ENCODE data around the gene TMEM86A. TPM values are rescaled to one million over a fixed set of nuclear protein-coding genes. Genes with fewer than 3 reads are reported as not detected.

The TMEM86A gene
- total RNA-seq, 1 donor from 2014 or later, result 4.0 TPM

DNA sequence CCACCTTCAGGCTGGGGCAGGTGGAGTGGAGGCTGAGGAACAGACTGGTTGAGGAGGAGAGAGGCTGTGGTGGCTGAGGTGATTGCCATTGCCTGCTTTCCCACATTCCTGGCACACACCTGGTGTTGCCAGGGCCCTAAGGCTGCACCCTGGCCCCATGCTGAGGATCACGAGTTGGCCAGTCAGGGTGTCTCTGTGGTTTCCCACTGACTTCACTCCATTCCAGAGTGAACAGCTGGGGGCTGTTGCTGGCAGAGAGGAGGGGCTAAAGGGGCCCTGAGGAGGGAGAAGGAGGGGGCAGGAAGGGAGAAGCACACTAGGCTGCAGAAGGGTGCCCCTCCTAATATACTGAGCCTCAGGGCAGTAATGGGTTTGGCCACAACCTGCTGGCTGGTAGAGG, 1.8 kb downstream of the TMEM86A start:
- no peak for DNase-seq

DNA sequence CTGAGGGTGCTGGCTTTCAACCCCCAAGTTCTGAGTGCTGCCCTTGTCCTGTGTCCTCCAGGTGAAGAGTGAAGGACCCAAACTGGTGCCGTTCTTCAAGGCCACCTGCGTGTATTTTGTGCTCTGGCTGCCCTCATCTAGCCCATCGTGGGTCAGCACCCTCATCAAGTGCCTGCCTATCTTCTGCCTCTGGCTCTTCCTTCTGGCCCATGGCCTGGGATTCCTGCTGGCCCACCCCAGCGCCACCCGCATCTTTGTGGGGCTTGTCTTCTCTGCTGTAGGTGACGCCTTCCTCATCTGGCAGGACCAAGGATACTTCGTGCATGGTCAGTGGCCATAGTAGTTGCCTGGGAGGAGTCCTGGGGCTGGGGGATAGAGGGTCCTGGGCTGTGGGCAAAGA, 2.3 kb downstream of the TMEM86A start:
- DNase-seq, result no peak

DNA sequence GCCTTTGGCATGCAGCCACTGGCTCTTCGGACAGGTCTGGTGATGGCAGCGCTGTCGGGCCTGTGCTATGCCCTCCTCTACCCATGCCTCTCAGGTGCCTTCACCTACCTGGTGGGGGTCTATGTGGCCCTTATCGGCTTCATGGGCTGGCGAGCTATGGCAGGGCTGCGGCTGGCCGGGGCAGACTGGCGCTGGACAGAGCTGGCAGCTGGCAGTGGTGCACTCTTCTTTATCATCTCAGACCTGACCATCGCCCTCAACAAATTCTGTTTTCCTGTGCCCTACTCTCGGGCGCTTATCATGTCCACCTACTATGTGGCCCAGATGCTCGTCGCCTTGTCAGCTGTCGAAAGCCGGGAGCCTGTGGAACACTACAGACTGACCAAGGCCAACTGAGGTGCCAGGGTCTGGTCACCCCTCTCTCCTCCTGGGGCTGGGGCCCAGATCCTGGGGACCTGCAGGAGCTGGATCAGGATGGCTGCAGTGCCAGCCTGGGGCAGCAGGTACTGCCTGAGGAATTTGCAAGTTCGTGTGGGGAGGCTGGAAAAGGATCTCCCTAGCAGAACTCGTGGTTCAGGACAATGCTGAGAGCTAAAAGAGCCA, 3.1 kb downstream of the TMEM86A start:
- DNase-seq, result no peak

DNA sequence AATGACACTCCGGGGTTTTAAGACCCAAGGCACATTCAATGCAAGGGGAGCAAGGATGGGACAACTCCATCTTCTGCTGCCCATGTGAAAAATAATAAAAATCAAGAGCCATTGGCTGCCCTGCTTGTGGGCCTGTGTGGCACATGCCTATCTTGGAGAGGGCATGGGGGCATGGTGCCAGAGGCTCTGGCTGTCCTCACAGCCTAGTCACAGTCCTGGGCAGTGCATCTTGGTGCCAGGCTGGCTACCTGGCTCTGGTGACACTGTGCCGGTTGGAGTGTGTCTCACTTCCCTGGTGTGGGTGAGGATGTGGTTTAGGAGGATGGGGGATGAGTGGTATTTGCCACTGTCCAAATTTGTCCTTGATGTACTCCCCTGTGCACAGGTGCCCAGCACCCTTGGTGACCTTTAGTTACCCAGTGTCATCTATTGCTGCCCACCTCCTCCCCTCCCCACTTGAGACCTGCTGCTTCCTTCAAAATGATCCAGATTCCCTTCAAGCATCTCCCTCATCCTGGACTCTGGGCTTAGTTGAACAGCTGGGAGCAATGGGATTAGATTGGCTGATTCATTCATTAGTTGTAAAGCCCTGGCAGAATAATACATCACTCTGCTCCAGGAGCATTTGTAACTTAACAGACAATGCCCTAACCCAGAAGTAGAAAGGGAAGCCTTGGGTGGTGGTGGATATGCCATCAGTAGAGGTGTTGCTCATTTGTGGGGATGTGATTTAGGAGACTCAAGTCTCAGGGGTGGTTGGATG, 4.6 kb downstream of the TMEM86A start:
- no peak for DNase-seq

DNA sequence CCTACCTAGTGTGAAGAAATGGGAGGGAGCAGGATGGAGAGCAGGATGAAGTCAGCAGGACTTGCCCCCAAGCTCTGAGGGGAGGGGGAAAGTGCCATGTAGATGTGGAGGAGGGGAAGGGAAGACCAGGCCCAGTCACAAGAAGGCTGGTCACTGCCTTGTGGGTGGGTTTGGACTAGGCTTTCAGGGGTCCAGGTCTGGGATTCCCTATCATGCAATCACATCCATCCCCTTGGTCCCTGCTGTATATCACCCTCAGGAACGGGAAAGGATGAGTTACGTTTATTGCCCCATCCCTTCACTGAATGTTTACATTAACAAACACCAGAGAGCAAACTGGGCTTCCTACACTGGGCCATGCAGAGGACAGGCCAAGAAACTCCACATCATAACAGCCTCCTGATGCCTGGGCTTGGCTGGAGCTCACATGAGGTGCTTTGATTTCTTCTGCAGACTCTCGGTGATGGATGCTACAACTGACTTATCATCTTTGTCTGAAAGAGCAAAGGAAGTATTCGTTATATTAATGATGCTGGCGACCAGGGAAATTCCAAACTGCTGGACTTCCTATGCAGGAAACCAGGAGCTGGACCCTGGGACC, 5.6 kb downstream of the TMEM86A start:
- no peak for DNase-seq

DNA sequence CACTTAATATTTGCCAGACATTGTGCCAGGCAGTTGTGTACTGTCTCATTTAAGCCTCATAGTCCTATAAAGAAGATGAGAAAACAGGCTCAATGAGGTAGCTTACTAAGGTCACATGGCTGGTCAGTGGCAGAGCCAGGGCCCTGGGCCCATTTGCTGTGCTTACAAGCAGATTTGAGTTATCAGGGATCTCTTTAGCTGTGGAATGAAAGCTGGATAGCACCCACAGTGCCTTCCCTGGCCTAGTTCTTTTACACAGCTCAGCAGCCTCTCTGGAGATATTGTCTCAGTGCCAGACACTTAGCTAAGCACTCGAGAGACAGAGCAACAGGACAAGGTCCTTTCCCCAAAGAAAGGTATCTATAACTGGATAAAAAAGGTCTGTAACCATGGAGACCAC, 6.1 kb downstream of the TMEM86A start:
- no peak for DNase-seq

DNA sequence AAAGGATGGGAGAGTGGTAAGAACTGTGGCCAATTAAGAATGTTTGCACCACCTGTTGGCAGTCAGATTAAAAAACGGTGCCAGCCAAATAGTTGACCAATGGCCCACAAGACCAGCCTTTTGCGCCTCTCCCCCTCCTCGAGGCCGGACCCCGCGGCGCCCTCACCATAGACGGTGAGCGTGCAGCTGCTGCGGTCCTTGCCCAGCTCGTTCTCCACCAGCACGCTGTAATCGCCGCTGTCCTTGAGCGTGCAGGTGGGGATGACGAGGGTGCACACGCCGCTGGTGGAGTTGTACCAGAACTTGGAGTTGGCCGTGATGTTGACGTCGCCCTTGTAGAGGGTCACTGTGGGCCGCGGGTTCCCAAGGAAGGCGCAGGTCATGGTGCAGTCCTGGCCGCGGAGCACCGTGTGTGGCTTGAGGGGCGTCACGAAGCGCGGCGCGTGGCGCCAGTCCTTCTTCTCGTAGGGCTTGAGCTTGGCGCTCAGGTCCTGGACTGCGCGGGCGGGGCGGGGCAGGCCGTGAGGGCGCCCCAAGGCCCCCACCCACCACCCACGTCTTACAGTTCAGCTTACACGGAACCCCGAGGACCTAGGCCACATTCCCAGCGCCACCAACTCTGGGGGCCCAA, 7.2 kb downstream of the TMEM86A start:
- DNase-seq, result no peak

DNA sequence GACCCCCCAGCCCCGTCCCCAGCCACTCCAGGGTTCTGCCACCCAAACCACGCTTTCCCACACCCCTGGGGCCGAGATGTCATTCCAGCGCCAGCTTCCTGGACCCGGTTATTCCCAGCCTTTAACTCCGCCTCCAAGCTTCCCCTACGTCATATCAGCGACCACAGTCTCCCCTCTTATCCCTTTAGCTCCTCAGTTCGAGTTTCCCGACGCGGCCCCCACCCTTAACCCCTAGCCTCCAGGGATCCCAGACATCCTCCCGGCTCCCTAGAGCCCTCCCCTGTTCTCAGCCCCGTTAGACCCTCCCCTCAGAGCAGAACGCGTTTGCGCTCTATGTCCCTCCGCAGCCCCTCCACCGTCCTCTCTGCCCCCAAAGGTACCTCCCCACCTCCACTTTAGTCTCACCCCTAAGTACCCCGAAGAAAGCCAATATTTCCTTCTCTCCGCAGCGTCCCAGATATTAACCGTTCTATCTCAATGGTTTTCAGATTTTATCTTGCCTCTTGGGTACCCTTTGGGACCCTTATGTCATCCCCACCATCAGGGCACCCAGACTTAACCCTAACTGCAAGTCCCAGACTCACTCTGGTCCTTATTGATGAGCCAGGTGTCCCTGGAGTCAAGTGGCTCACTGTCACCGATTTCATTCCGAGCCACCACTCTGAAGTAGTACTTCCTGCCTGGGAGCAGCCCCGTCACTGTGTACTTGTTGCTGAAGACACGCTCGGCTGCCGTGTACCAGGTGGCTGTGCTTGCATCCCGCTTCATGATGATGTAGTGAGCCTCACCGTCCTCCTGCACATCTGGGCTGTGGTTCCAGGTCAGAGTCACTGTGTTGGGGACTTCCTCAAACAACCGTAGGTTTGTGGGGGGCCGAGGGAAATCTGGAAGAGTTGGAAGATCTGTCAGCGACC, 8.0 kb downstream of the TMEM86A start:
- DNase-seq, result peak; percentile 61

DNA sequence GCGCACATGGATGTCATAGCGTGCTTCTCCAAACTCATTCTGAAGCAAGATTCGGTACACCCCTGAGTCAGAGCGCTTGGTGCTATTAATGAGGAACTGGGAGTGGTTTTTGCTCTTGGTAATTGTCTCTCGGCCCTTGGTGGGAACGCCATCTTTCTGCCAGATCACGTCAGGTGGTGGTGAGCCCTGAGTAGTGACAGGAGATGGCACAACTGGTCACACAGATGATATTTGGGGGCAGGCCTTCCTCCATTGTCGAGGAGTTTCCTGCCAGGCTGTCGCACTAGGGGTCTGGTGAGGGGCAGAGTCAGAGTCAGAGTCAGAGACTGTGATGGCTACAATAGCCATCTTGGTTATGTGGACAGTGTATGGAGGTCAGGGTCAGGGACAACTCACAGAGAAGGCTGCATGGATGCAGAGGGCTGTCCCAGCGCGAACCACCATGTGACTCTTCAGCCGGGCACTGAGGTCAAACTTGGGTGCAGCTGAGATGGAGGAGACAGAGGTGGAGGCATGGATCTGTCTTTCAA, 9.3 kb downstream of the TMEM86A start:
- no peak for DNase-seq

DNA sequence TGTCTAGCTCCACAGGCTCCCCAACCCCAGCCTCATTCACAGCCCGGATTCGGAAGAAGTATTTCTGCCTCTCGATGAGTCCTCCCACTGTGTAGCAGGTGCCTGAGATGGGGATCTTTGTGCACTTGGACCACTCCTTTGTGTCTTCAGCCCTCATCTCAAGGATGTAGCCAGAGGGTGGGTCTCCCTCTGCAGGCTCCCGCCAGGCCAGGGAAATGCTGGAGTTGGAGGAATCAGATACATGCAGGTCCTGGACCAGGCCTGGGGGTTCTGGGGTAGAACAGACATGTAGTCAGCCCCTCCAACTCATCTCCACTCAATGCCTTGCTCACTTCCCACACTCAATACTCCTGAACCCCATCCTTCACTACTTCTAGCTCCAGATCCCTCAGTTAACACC, 10.8 kb downstream of the TMEM86A start:
- no peak for DNase-seq

DNA sequence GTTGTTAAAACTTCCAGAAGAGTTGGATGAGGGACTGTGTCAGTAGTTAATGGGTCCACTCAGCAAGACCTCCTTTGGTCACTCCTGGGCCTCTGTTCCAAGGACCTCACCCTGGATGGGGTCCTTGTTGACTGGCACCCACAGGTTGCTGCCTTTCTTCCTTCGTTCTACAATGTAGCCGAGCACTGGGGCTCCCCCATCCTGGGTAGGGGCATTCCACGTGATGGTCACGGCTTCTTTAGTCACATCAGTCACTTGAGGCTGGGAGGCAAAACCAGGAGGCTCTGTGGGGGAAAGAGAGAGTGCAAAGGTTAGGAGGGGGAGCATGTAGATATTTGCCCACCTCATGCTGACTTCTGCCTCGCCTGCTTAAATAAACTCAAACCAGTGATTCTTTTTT, 12.0 kb downstream of the TMEM86A start:
- no peak for DNase-seq

DNA sequence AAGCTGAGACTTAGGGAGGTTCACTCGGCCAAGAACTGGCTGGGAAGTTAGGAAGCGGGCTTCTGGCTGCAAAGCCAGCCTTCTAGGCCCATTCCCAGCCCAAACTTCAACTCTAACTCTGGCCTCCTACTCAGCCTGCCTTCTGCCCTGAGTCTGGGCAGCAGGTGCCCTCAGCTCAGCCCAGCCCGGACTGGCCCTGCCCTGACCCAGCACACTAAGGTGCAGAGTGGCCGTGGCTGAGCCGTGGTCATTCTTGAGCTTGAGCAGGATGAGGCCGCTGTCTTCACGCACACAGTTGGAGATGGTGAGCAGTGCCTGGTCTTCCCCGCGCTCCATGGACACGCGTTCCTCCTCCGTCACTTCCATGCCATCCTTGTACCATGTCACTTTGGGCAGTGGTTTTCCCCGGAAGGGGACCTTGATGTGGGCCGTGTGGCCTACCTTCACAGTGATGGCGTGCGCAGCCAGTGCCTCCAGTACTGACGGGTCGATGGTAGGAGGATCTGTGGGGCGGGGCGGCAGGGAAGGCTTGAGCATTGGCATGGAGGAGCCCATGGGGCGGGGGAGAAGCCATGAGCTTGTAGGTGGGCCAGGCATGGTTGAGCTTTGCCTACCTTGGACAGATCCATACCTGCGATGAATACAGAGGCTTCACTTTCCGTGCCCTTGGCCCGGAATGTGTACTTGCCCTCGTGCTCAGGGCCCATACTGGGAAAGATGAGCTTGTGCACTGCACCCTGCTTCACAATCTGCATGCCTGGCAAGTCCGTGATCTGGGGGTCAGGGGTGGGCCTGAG, 15.3 kb downstream of the TMEM86A start:
- DNase-seq, result no peak

DNA sequence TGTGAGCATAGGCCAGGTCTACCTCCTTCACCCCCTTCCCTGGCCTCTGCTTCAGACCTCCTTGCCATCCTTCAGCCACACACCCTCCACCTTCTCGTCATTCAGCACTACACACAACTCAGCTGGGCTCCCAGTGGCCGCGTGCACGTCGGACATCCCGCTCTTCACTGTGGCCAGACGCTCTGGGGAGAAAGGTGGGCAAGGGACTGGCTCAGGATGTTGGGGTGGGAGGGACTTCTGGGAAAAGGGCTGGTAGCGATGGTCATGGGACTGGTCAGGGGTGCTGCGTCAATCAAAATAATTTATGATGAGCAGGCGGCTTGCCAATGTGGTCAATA, 15.8 kb downstream of the TMEM86A start:
- no peak for DNase-seq

DNA sequence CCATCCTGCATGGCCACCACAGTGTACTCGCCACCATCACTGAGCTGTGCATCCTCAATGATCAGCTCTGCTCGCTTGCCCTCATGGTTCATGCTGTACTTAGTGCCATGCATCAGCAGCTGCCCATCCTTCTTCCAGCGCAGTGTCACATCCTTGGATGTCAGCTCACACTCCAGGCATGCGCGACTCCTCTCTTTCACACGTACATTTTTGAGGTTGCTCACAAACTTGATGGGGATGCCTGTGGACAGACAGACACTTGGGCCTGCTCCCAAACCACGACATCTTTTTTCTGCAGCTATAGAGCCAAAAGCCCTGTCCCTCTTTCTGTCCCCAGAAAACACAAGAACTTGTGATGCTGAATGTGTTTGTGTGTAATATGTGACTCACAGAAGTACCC, 16.9 kb downstream of the TMEM86A start:
- DNase-seq, result no peak

DNA sequence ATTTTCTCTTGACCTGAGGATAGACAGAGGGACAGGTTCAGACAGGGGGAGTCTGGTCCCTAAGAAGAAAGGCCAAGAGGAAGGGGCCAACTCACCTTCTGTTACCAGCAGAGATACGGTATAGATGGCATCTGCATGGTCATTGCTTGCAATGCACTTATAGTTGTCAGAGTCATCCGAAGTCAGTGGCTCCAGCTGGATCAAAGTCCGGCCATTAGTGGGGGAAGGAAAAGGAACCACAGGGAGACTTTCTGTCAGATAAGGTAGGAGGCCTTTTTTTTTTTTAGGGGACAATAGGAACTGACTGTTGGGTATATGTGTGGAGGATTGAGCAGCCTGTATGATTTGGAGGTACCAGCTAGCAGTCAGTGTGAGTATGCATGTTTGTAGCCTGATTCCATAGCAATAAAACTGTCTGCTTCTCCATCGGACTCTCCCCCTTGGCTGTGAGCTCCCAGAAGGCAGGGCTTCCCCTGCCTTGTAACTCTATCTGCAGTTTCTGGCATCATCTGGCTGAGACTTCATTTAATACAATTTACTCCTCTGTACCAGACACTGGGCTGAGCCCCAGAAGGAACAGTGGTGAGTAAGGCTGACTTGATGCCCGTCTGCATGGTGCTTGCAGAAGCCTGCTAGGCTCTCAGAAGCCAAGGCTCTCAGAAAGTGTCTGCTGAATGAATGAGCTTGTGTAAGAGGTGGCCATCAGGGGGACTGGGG, 21.7 kb downstream of the TMEM86A start:
- peak; percentile 9 for DNase-seq

DNA sequence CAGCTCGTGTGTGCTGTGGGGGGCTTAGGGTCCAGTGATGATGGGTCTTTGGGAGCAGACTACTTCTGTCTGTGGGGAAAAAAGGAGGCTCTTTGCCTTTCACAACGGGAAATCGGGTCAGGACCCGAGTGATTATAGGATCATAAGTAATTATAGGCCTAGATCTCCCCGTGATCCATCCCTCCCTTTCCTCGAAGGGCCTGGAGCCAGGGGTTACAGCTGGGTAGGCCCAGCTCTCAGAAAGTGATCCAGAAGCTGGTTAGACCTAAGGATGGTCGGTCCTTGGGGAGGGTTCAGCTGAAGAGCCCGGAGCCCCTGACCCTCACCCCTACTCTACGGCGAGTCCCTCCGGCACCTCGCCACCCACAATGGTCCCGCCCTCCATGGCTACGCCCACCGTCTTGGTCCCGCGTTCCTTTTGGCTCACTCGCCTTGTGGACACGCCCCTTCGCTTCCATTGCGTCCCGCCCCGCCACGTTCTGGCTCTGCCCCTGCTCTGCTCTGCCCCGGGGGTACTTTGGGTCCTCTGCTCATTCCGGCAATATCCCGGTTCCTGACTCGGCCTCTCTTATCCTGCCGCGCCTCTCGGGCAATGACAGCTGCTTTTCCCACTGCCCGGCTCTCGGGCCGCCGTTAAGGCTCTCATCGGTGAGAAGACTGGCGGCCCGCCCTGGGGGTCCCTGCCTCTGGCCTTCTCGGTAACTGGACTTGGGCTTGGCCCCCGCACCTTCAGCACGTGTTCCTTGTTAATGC, 22.4 kb downstream of the TMEM86A start:
- DNase-seq, result peak; percentile 53

DNA sequence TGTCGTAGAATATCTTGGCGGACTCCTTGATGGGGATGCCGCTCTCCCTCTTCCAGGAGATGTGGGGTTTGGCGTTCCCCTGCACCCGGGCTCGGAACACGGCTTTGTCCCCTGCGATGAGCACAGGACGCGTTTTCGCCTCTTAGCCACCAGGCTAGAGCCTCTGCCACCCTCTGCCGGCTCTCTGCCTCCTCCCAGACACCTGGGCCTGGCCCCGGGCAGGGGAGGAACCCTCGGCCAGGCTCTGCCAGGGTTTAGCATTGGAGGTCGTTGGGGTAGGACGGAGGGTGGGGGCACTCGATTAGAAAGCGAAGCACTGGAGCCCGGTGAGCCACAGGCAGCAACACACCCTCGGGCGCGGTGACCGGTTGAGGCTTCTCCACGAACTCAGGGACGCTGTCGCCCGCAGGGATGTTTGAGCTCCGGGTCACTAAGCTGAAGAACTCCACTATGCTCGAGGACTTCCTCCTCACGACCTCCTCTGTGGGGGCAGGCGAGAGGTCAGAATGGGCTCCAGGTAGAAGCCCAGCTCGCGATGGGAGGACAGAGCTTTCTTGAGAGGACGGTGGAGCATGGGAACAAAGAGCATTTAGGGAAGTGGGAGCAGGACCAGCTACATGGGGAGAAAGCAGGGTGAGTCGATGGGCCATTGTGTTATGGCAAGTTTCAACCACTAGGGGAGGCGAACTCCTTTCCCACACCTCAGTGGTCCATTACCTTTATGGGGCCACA, 23.1 kb downstream of the TMEM86A start:
- DNase-seq, result peak; percentile 14

DNA sequence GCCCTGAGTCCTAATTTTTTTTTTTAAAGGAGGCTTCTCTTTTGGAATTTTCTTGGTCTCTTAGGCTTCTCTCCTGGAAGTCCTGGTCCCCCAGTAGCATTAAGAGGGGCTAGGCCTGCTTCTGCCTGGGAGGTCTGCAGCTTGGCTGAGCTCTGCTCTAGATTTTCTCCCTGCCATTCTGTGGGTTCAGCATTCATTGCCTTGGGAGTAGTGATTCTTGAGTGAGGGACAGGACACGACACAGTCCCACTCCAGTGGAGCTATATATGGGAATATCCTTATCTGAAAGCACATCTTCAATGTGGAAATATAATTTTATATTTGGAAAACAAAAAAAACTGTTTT, 23.7 kb downstream of the TMEM86A start:
- no peak for DNase-seq

DNA sequence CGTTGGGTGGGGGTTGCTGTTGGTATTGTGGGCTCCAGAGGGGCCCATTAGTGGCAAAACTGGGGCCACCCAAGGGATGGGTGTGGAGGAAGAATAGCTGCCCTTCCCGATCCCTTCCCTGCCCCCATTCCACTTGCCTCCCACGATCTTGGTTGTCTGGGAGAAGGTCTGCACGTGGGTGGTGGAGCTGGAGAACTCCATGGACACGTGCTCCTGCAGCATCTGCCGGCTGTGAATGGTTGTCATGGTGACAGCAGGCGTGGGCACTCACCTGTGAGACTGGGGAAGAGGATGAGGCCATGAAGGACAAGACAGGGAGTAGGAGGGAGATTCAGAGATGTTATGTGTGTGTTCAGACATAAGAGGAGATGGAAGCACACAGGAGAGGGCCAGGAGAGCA, 25.4 kb downstream of the TMEM86A start:
- no peak for DNase-seq
